GM18868 (cell line): Measurements from ENCODE around the gene SLC1A2.

Experiments
- ATAC-seq: cut with Tn5 transposase; IDR thresholded peaks from one replicate; pipeline ENCODE4 v1.9.1; 2021; ENCODE audit warnings: mild to moderate bottlenecking, moderate library complexity; ENCODE audit not compliant: unreplicated experiment

The SLC1A2 gene

GRCh38 chr11:35247863-35248262, 171.5 kb downstream of the SLC1A2 start:
- no peak for ATAC-seq

- ATAC-seq, result no peak
Measured at GRCh38 chr11:35247428-35247827, 171.9 kb downstream of the SLC1A2 start.

GRCh38 chr11:35246745-35247144, 172.6 kb downstream of the SLC1A2 start:
- no peak for ATAC-seq

GRCh38 chr11:35245786-35246185, 173.6 kb downstream of the SLC1A2 start:
- no peak for ATAC-seq

- ATAC-seq, result no peak
Measured at GRCh38 chr11:35245056-35245455, 174.3 kb downstream of the SLC1A2 start.

GRCh38 chr11:35243774-35244173, 175.6 kb downstream of the SLC1A2 start:
- no peak for ATAC-seq

- no peak for ATAC-seq
Measured at GRCh38 chr11:35242412-35243242, 176.7 kb downstream of the SLC1A2 start.

GRCh38 chr11:35241531-35241930, 177.8 kb downstream of the SLC1A2 start:
- no peak for ATAC-seq

GRCh38 chr11:35241083-35241482, 178.3 kb downstream of the SLC1A2 start:
- no peak for ATAC-seq

GRCh38 chr11:35239471-35240075, 179.8 kb downstream of the SLC1A2 start:
- no peak for ATAC-seq

- no peak for ATAC-seq
Measured at GRCh38 chr11:35238882-35239281, 180.5 kb downstream of the SLC1A2 start.

- no peak for ATAC-seq
Measured at GRCh38 chr11:35237860-35238715, 181.3 kb downstream of the SLC1A2 start.

- no peak for ATAC-seq
Measured at GRCh38 chr11:35237351-35237750, 182.0 kb downstream of the SLC1A2 start.

GRCh38 chr11:35236667-35237003, 182.7 kb downstream of the SLC1A2 start:
- ATAC-seq, result no peak

GRCh38 chr11:35235936-35236666, 183.3 kb downstream of the SLC1A2 start:
- no peak for ATAC-seq

GRCh38 chr11:35235498-35235897, 183.9 kb downstream of the SLC1A2 start:
- ATAC-seq, result no peak

- ATAC-seq, result no peak
Measured at GRCh38 chr11:35235157-35235468, 184.2 kb downstream of the SLC1A2 start.

- ATAC-seq, result no peak
Measured at GRCh38 chr11:35234460-35235156, 184.8 kb downstream of the SLC1A2 start.

GRCh38 chr11:35233518-35233917, 185.8 kb downstream of the SLC1A2 start:
- no peak for ATAC-seq

GRCh38 chr11:35232891-35233330, 186.4 kb downstream of the SLC1A2 start:
- ATAC-seq, result no peak
